ENCODE measurements around the gene ADAMTS6.

The ADAMTS6 gene

DNA sequence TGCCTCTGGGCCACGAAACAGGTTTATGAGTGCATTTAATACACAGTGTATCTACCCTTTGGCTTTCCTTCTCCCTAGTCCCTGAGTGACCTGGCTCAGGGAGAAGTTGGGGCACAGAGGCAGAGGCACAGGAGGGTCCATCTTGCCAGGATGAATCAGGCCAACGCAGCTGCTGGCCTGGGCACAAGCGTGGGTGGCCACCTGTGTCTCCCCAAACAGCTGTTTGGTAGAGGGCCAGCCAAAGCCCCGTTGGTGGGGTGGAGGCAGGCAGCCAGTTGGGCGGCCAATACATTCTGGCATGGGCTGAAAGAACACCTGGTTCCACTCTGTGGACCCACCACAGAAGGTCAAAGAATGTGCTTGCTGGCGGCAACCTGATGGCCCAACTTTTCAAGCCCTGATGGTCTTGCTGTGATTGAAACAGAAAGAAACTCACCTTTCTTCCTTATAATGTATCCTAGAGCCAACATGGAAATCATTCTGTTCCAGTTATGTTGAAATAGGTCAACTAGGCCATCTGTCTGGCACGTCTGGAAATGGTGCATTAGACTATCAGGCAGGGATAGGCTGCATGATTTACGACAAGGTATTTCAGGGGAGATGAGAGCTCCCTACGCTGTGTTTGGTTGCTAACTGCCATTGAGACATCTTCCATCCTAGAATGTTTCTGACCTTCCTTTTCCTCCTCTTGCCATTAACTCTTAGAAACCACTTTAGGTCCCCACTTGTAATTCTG lies 337.4 kb downstream of the ADAMTS6 start:
- DNase-seq (ENCODE audit: low read depth in 2 of 2): no peak

DNA sequence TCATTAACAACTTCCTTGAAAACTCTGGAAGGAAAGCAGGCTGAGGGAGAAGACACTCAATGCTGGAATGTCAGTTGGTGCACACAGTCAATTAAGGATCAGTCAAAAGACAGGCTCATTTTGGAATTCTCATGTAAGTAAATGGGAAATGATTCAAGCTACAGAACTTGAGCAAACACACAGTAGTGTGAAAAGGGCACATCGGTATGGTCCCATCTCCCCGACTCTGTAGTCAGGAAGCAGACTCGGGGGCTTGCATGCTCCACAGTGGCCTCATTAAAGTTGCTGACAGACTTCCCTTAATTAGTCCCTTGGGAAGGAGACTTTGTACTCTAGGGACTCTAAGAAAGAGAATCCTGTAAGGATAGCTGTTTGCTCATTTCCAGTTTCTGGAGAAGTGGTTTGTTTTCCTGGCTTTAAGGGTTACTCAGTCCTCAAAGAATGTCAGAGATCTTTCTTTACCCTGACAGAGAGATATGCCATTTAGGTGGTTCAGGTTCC lies 339.2 kb downstream of the ADAMTS6 start:
- no peak for DNase-seq (ENCODE audit: low read depth in 2 of 2)

GRCh38 chr5:65142016-65142415 lies 339.7 kb downstream of the ADAMTS6 start:
- DNase-seq (ENCODE audit: low read depth in 2 of 2): no peak

GRCh38 chr5:65141493-65141892 lies 340.2 kb downstream of the ADAMTS6 start:
- no peak for DNase-seq (ENCODE audit: low read depth in 2 of 2)

DNA sequence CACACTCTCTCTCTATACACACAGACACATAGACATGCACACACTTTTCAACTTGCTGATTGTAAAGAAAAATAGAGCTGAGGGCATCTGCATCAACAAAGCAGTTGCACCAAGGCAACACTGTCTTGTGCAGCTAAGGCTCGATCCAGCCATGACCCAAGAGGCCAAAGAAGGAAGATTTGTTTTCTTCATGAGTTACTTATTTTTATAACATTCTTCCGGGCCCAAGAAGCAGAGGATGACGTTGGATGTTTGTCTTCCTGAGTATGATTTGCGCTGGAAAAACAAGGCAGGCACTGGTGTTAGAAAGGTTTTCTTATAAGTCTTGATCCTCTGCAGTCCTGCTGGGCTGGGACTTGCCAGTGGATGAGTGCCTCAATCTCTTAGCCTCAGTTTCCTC lies 344.1 kb downstream of the ADAMTS6 start:
- DNase-seq (ENCODE audit: low read depth in 2 of 2): no peak

DNA sequence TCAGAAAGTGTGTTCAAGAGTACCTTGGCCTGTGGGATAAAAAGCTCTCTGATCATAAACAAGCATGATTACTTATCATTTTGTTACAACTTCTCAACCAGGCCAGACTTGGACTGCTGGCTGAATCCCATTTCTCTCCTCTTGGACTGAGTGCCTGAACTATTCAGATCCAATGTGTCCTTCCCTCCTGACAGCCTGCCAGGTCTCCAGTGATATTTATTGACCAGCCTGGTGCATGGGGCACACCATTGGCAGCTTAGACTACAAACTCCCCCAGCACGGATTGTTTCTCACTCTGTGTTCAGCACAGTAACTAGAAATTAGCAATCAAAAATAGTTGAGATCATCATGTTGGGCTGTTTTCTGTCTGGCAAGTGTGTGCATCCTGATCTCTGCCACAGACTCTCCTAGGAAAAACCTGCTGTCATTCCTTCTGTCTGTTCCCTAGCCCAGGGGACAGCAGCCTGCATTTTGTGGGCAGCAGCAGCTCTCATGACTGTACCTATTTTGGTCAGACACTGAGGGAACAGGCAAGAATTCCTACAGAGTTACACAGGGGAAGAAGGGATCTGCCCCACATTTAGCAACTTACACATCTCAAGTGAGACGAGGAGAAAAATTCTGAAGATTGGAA lies 348.1 kb downstream of the ADAMTS6 start:
- DNase-seq (ENCODE audit: low read depth in 2 of 2): no peak

DNA sequence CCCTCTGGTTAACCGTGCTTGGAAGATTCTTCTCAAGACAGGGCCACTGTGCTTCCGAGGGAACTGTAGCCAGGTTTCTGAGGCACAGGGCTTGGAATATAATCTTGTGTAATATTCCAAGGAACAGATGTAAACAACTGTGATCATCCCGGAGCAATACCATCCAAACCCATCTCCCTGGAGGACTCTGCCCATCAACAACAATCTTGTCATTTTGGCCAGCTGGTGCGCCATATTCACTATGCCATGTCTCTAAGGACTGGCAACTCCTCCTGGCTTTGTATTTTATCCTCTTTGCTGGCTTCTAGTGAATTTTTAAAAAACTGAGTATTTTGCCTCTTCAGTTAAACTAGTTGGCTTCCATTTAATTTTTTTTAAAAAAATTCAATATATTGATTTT lies 349.3 kb downstream of the ADAMTS6 start:
- DNase-seq (ENCODE audit: low read depth in 2 of 2): no peak

- DNase-seq (ENCODE audit: low read depth in 2 of 2): no peak
These were observed 353.5 kb downstream of the ADAMTS6 start for GRCh38 chr5:65128226-65128625.

- DNase-seq (ENCODE audit: low read depth in 2 of 2): no peak
These were observed 354.4 kb downstream of the ADAMTS6 start for GRCh38 chr5:65127161-65127901.

DNA sequence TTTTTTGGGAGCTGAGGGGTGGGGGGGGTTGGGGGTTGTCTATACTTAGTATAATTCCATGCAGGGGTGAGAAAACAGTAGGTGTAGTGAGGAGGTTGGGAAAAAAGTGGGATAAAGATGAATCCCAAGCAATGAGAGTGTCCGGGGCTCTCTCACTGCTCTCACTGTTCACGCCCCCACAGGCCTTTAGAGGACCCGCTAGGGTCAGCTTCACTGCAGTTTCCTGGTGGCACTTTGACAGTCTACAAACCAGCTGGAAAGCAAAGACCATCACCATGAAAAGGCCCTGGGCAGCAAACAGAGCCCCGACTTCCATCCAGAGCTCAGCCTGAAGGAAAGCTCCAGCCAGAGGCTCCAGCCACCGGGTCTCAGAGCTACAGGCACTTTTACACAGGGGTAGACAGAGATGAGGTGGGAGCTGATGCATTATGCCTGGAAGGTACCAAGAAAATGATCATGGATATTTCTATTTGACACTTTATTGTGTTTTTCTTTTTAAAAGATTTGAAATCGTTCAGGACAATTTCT lies 355.1 kb downstream of the ADAMTS6 start:
- DNase-seq (ENCODE audit: low read depth in 2 of 2): no peak

DNA sequence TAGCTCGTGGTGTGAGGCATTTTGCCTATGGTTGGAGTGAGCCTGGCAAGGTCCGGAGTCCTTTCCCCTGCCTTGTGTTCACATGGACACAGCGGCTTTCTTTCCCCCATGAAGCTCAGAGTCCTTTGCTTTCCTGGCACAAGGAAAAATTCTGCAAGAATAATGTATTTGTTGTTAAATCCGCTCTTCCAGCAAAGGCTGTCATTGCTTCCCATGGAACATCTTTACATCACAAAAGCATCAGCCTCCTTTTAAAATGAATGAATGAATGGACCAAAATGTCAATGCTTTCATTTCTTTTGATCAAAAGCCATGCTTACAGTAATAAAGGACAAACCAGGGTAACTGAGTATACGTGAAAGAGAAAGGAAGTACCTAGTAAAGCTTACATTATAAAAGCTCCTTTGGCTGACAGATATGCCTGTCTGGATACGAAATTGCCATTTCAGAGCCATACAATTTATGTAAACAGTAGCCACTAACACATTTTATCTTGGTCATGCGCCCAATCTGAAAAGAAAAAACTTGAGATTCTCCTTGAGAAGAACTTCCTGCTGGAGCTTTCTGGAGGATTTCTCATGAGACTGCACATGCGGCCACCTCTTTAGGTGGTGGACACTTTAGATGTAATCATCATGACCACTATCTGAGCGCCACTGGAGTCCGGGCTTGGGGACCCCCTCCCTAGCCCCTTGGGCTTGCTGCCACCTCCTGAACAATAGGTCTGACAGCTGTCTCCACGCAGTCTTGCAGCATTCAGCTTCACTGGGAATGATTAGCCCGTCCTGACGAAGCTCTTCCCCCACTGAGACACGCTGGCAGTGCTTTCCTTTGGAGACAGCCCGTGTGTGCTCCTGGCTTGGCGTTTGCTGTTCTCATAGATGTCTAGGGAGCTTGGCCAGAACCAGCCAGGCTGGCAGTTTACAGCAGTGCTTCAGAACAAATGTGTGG lies 355.9 kb downstream of the ADAMTS6 start:
- DNase-seq (ENCODE audit: low read depth in 2 of 2): no peak

- DNase-seq (ENCODE audit: low read depth in 2 of 2): no peak
These were observed 359.8 kb downstream of the ADAMTS6 start for GRCh38 chr5:65121880-65122436.

DNA sequence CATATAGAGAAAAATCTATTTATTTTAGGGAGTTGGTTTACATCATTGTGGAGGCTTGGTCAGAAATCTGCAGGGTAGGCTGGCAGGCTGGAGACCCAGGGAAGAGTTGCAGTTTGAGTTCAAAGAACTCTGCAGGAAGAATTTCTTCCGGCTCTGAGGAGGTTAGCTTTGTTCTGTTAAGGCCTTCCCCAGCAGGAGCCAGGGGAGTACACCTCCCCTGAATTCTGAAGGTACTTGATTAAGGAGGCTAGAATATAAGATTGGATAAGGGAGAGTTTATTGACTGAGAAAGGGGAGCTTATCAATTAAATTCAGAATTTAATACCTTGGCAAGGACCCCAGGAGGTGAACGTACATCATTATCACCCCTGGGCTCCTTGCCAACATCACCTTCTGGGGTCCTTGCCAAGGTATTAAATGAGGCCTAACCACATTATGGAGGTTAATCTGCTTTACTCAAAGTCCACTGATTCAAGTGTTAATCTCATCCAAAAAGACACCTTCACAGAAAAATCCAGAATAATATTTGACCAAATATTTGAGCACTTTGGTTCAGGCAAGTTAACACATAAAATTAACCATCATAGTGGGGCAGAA lies 361.3 kb downstream of the ADAMTS6 start:
- DNase-seq (ENCODE audit: low read depth in 2 of 2): no peak

GRCh38 chr5:65117525-65117924 lies 364.2 kb downstream of the ADAMTS6 start:
- no peak for DNase-seq (ENCODE audit: low read depth in 2 of 2)

- DNase-seq (ENCODE audit: low read depth in 2 of 2): no peak
These were observed 367.9 kb downstream of the ADAMTS6 start for GRCh38 chr5:65113771-65114170.

- DNase-seq (ENCODE audit: low read depth in 2 of 2): no peak
These were observed 369.6 kb downstream of the ADAMTS6 start for GRCh38 chr5:65111961-65112658.

- DNase-seq (ENCODE audit: low read depth in 2 of 2): no peak
These were observed 372.7 kb downstream of the ADAMTS6 start for GRCh38 chr5:65108786-65109743.

GRCh38 chr5:65105301-65105700 lies 376.4 kb downstream of the ADAMTS6 start:
- no peak for DNase-seq (ENCODE audit: low read depth in 2 of 2)

DNA sequence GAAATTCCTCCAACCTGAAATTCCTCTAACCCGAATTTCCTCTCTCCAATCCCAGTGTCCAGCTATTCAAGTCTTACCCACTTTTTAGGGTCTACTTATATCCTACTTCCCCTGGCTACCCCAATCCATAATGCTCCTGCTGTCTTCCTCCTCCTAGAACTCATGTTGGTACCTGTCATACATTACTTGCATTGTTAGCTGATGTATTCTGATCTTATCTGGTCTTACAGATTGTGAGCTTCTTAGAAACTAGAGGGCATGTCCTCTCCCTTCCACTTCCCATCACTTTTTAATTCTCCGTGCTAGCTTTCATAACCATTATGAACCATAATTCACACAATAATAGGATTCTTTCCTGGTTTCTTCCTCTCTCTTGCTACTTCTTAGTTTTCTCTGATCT lies 376.9 kb downstream of the ADAMTS6 start:
- no peak for DNase-seq (ENCODE audit: low read depth in 2 of 2)

All from stimulated activated CD4-positive, alpha-beta T cell treated with anti-CD3 and anti-CD28 coated beads, Interleukin-4, amount 100 ng/mL, for 48 hours (primary cell).